Muscle of leg (tissue), 11 donors: Measurements from ENCODE around the gene ZFAND4. TPM values are rescaled to one million over a fixed set of nuclear protein-coding genes. Genes with fewer than 3 reads are reported as not detected.
"Not testable (repeated sequence)": the region's sequence is repeated elsewhere in the genome, so short reads cannot be mapped to it uniquely, and the experiment has no call there.

Experiments used
- DNase-seq: peaks from one replicate; pipeline ENCODE4 v3.0.0; 2013
- H3K27ac ChIP-seq: one replicate; pipeline ENCODE4 v1.5.1; 2013; ENCODE audit warnings: mild to moderate bottlenecking, low read length, control low read depth
- H3K27me3 ChIP-seq: one replicate; pipeline ENCODE4 v1.6.1; 2013; ENCODE audit warnings: low read length; ENCODE audit not compliant: control insufficient read depth, insufficient read depth
- H3K36me3 ChIP-seq: one replicate; pipeline ENCODE4 v1.6.1; 2013; ENCODE audit warnings: low read length; ENCODE audit not compliant: control insufficient read depth, insufficient read depth
- H3K4me1 ChIP-seq: one replicate; pipeline ENCODE4 v1.6.1; 2013; ENCODE audit warnings: low read length; ENCODE audit not compliant: control insufficient read depth, insufficient read depth
- H3K4me3 ChIP-seq: one replicate; pipeline ENCODE4 v1.5.1; 2013; ENCODE audit warnings: low read length, control low read depth
- H3K9me3 ChIP-seq: replicated peaks from 2 replicates; pipeline ENCODE4 v1.6.1; 2013; ENCODE audit warnings: low read depth, low read length; ENCODE audit not compliant: control insufficient read depth
- WGBS: methylation state at CpG from one replicate; pipeline ENCODE4 v1.1.5; 2013; ENCODE audit warnings: missing lambda C conversion rate; ENCODE audit not compliant: insufficient coverage; 5-methylcytosine and 5-hydroxymethylcytosine counted together
- polyA plus RNA-seq, 8 donors: library from polyadenylated mRNA; unstranded; fragments of 120-200 nt; gene quantifications; one replicate each; pipeline versions ENCODE4 v1.2.1 to v1.2.3, GENCODE V29; 2013; ENCODE audit warnings: inconsistent platforms in 1 of 8, low replicate concordance in 1 of 8; ENCODE audit not compliant: insufficient read length in 8 of 8, insufficient read depth in 1 of 8
- total RNA-seq: library from RNA; stranded (reverse); fragments of 120-200 nt; gene quantifications from one replicate; pipeline ENCODE4 v1.2.4, GENCODE V29; 2013

Gene ZFAND4
- total and polyA plus RNA-seq, 9 donors = 6.4 to 12.2 (median 8.4) TPM

- no peak for DNase-seq
- Histone ChIP-seq H3K27me3 (no peaks in the 10 kb centered on the region), H3K27ac (no peak overlapping the region), H3K9me3 (no peaks in the 10 kb centered on the region), H3K36me3 (no peaks in the 10 kb centered on the region), H3K4me1 (no peaks in the 10 kb centered on the region), H3K4me3 (no peak overlapping the region)
- no CpG with 5 or more reads among the region's 2 CpGs for WGBS
Measured at GRCh38 chr10:45578384-45578971, 94.1 kb downstream of the ZFAND4 start.

- 53% methylated on average over 3 of the region's 3 CpGs for WGBS
Measured at GRCh38 chr10:45575966-45576597, 96.5 kb downstream of the ZFAND4 start.

GRCh38 chr10:45575032-45575761 is 97.4 kb downstream of the ZFAND4 start:
- WGBS = 77% methylated on average over 7 of the region's 11 CpGs
- H3K4me3 ChIP-seq, H3K4me1 ChIP-seq, H3K27me3 ChIP-seq, H3K27ac ChIP-seq, DNase-seq, H3K36me3 ChIP-seq, H3K9me3 ChIP-seq: not testable (repeated sequence)

More at GRCh38 chr10:45575966-45576597, 96.5 kb downstream of the ZFAND4 start:
- Histone ChIP-seq H3K4me3 (no peak overlapping the region), H3K4me1 (no peaks in the 10 kb centered on the region), H3K9me3 (no peaks in the 10 kb centered on the region), H3K27ac (no peak overlapping the region), H3K36me3 (no peaks in the 10 kb centered on the region), H3K27me3 (no peaks in the 10 kb centered on the region)
- no peak for DNase-seq

GRCh38 chr10:45569471-45569870 is 103.1 kb downstream of the ZFAND4 start:
- H3K4me3 ChIP-seq = no peak overlapping the region
- no peaks in the 10 kb centered on the region for H3K27me3 ChIP-seq
- 83% methylated on average over 1 of the region's 3 CpGs for WGBS

GRCh38 chr10:45566415-45566814 is 106.2 kb downstream of the ZFAND4 start:
- peaks cover 4% of the 10 kb centered on the region for H3K9me3 ChIP-seq
- no peaks in the 10 kb centered on the region for H3K36me3 ChIP-seq
- H3K4me3 ChIP-seq = no peak overlapping the region
- no peaks in the 10 kb centered on the region for H3K4me1 ChIP-seq
- WGBS = 83% methylated on average over 1 of the region's 3 CpGs
- no peak overlapping the region for H3K27ac ChIP-seq
- no peaks in the 10 kb centered on the region for H3K27me3 ChIP-seq
- no peak for DNase-seq

More at GRCh38 chr10:45569471-45569870, 103.1 kb downstream of the ZFAND4 start:
- Histone ChIP-seq H3K27ac (no peak overlapping the region), H3K4me1 (no peaks in the 10 kb centered on the region), H3K9me3 (peaks cover 4% of the 10 kb centered on the region), H3K36me3 (no peaks in the 10 kb centered on the region)
- DNase-seq = no peak

Other genes starting within 250 kb of the ZFAND4 start
- gene WASHC2C, start 54.5 kb upstream of the ZFAND4 start, total RNA-seq = 21.1 TPM
- 10 to 100 TPM; 15.9 to 33.4 (median 22.9) TPM for gene WASHC2C, start 54.5 kb upstream of the ZFAND4 start, polyA plus RNA-seq
- gene AGAP4, start 174.7 kb upstream of the ZFAND4 start, total RNA-seq = 11.0 TPM
- gene AGAP4, start 174.7 kb upstream of the ZFAND4 start, polyA plus RNA-seq = 10 to 100 TPM in 5 of 8 donors, 1 to 10 TPM in 3; 5.2 to 32.6 (median 15.2) TPM